Ascending aorta (tissue), 2 donors: Measurements from ENCODE around the gene FANCE. TPM values are rescaled to one million over a fixed set of nuclear protein-coding genes. Genes with fewer than 3 reads are reported as not detected.
A peak's percentile ranks its signal among the peaks of the same experiment; 100 is the strongest.

Experiments used
- DNase-seq, 2 donors: peaks; one replicate each; pipeline ENCODE4 v3.0.0-alpha.2; 2019; ENCODE audit warnings: low spot score in 2 of 2
- H3K27ac ChIP-seq, 2 donors: fragments of 200-600 bp; sonication (generic); one replicate each; pipeline ENCODE4 v1.5.1; 2016 to 2017; ENCODE audit warnings: mild to moderate bottlenecking in 1 of 2
- H3K27me3 ChIP-seq: fragments of 200-600 bp; sonication (generic); one replicate; pipeline ENCODE4 v1.5.1; 2017
- H3K36me3 ChIP-seq, 2 donors: fragments of 200-600 bp; sonication (generic); one replicate each; pipeline ENCODE4 v1.5.1; 2016
- H3K4me1 ChIP-seq, 2 donors: fragments of 200-600 bp; sonication (generic); one replicate each; pipeline ENCODE4 v1.5.1; 2016 to 2017; ENCODE audit warnings: mild to moderate bottlenecking in 1 of 2
- H3K4me3 ChIP-seq, 2 donors: fragments of 200-600 bp; sonication (generic); one replicate each; pipeline ENCODE4 v1.5.1; 2016 to 2017; ENCODE audit warnings: mild to moderate bottlenecking in 1 of 2
- H3K9me3 ChIP-seq, 2 donors: fragments of 200-600 bp; sonication (generic); one replicate each; pipeline ENCODE4 v1.5.1; 2016
- CTCF ChIP-seq, 3 experiments: fragments of 200-600 bp in 2 of 3; fragments of 450-650 bp in 1 of 3; sonication (generic) in 2 of 3; IDR thresholded peaks; one replicate each; pipeline ENCODE4 v1.5.1; 2016 to 2019; ENCODE audit warnings: antibody characterized with exemption in 3 of 3, mild to moderate bottlenecking in 1 of 3, moderate library complexity in 1 of 3
- intact Hi-C: fragments of 100-400 bp; cut with DNase I; formaldehyde crosslinking; loops from one replicate; pipeline ENCODE4 v1.15.1; 2023
- total RNA-seq: library from RNA; depleted of rRNA; stranded (reverse); fragments of >200 nt; gene quantifications from one replicate; pipeline ENCODE4 v1.1.0, GENCODE V29; 2016

The FANCE gene
- total RNA-seq, 1 donor from 2014 or later, result 0.32 TPM

GRCh38 chr6:35491558-35492257, 39.6 kb downstream of the FANCE start:
- Histone ChIP-seq H3K9me3 (no peaks in the 10 kb centered on the region), H3K27ac (peak overlapping the region; percentile 95 to 100), H3K4me3 (peak overlapping the region in 1 of 2 donors; percentile 55), H3K36me3 (no peaks in the 10 kb centered on the region), H3K27me3 (no peaks in the 10 kb centered on the region), H3K4me1 (peaks cover 35 to 69% of the 10 kb centered on the region in 2 donors)
- intact Hi-C loops, result no loop called here
- TF ChIP-seq CTCF (IDR thresholded peaks at IDR 0.05), result no peak
- DNase-seq, result no peak

GRCh38 chr6:35492258-35492973, 40.3 kb downstream of the FANCE start:
- Histone ChIP-seq H3K4me1 (peaks cover 32 to 65% of the 10 kb centered on the region in 2 donors), H3K27ac (peak overlapping the region; percentile 95 to 100), H3K27me3 (no peaks in the 10 kb centered on the region), H3K36me3 (no peaks in the 10 kb centered on the region), H3K4me3 (peak overlapping the region in 1 of 2 donors; percentile 55), H3K9me3 (no peaks in the 10 kb centered on the region)
- no peak for DNase-seq
- intact Hi-C loops, result no loop called here
- no peak for TF ChIP-seq CTCF (IDR thresholded peaks at IDR 0.05)

- Histone ChIP-seq H3K36me3 (no peaks in the 10 kb centered on the region), H3K27me3 (no peaks in the 10 kb centered on the region), H3K4me1 (peaks cover 28 to 65% of the 10 kb centered on the region in 2 donors), H3K9me3 (no peaks in the 10 kb centered on the region), H3K27ac (peak overlapping the region; percentile 95 to 100), H3K4me3 (peak overlapping the region in 1 of 2 donors; percentile 55)
- intact Hi-C loops, result no loop called here
- DNase-seq, result no peak
- TF ChIP-seq CTCF (IDR thresholded peaks at IDR 0.05), result no peak
Observed at GRCh38 chr6:35492974-35493284, 40.8 kb downstream of the FANCE start.

GRCh38 chr6:35493307-35493983, 41.3 kb downstream of the FANCE start:
- no peak for DNase-seq
- intact Hi-C loops, result no loop called here
- peaks cover 28 to 63% of the 10 kb centered on the region in 2 donors for H3K4me1 ChIP-seq
- peak overlapping the region; percentile 99 to 100 for H3K27ac ChIP-seq
- no peaks in the 10 kb centered on the region for H3K36me3 ChIP-seq
- no peak for TF ChIP-seq CTCF (IDR thresholded peaks at IDR 0.05)
- peak overlapping the region in 1 of 2 donors; percentile 96 for H3K4me3 ChIP-seq
- no peaks in the 10 kb centered on the region for H3K27me3 ChIP-seq
- H3K9me3 ChIP-seq, result no peaks in the 10 kb centered on the region

- Histone ChIP-seq H3K4me1 (peaks cover 25 to 56% of the 10 kb centered on the region in 2 donors), H3K36me3 (no peaks in the 10 kb centered on the region), H3K27me3 (no peaks in the 10 kb centered on the region), H3K27ac (peak overlapping the region; percentile 99 to 100), H3K9me3 (no peaks in the 10 kb centered on the region), H3K4me3 (peak overlapping the region; percentile 28 to 96)
- TF ChIP-seq CTCF (IDR thresholded peaks at IDR 0.05), result no peak
- intact Hi-C loops, result no loop called here
- DNase-seq, result no peak
Observed at GRCh38 chr6:35494161-35494563, 42.0 kb downstream of the FANCE start.
